Measurements from ENCODE around the gene RANGRF. TPM values are rescaled to one million over a fixed set of nuclear protein-coding genes. Genes with fewer than 3 reads are reported as not detected.

The RANGRF gene
- total RNA-seq, 4 donors from 2014 or later = 26.5 to 43.6 (median 34.4) TPM

GRCh38 chr17:8256291-8256690 lies 32.2 kb upstream of the RANGRF start:
- Histone ChIP-seq H3K9me3 (no peaks in the 10 kb centered on the region), H3K27me3 (no peaks in the 10 kb centered on the region), H3K36me3 (peaks cover 19 to 75% (median 68%) of the 10 kb centered on the region in 4 donors), H3K4me1 (no peaks in the 10 kb centered on the region), H3K27ac (replicated peaks in 1 of 4) (no peak overlapping the region), H3K4me3 (no peak overlapping the region)
- WGBS = 97% methylated on average over 9 of the region's 10 CpGs
- DNase-seq (ENCODE audit: extremely low spot score) = no peak
- intact Hi-C loops (cut with DNase I) = no loop called here
- TF ChIP-seq POLR2AphosphoS5 (IDR thresholded peaks at IDR 0.05) (no peak), EP300 (IDR thresholded peaks at IDR 0.05) (no peak), POLR2A (IDR thresholded peaks at IDR 0.05; ENCODE audit: low read depth) (no peak)
- TF ChIP-seq, protein P1, sequence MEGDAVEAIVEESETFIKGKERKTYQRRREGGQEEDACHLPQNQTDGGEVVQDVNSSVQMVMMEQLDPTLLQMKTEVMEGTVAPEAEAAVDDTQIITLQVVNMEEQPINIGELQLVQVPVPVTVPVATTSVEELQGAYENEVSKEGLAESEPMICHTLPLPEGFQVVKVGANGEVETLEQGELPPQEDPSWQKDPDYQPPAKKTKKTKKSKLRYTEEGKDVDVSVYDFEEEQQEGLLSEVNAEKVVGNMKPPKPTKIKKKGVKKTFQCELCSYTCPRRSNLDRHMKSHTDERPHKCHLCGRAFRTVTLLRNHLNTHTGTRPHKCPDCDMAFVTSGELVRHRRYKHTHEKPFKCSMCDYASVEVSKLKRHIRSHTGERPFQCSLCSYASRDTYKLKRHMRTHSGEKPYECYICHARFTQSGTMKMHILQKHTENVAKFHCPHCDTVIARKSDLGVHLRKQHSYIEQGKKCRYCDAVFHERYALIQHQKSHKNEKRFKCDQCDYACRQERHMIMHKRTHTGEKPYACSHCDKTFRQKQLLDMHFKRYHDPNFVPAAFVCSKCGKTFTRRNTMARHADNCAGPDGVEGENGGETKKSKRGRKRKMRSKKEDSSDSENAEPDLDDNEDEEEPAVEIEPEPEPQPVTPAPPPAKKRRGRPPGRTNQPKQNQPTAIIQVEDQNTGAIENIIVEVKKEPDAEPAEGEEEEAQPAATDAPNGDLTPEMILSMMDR (IDR thresholded peaks at IDR 0.05) = no peak

DNA sequence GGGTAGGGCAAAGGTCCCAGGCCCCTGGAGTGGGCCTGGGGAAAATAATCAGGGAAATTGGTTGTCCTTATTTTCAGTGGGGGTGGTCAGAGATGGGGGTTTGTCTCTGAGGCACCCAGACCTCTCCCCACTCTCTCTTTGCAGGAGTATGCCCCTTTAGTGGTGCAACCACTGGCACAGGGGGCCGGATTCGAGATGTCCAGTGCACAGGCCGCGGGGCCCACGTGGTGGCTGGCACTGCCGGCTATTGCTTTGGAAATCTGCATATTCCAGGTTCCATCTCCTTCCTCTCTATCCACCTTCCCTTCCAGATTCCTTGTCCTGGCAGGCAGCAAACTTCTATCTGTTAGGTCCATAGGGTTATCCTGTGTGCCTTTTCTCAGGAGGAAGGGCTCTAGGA lies 31.8 kb upstream of the RANGRF start:
- Histone ChIP-seq H3K4me3 (no peak overlapping the region), H3K4me1 (no peaks in the 10 kb centered on the region), H3K27ac (replicated peaks in 1 of 4) (no peak overlapping the region), H3K36me3 (peaks cover 19 to 79% (median 72%) of the 10 kb centered on the region in 4 donors), H3K27me3 (no peaks in the 10 kb centered on the region), H3K9me3 (no peaks in the 10 kb centered on the region)
- DNase-seq (ENCODE audit: extremely low spot score) = no peak
- intact Hi-C loops (cut with DNase I) = no loop called here
- 92% methylated on average over 6 of the region's 6 CpGs for WGBS
- TF ChIP-seq EP300 (IDR thresholded peaks at IDR 0.05) = no peak
- no peak for TF ChIP-seq POLR2AphosphoS5 (IDR thresholded peaks at IDR 0.05)
- TF ChIP-seq, protein P1 (IDR thresholded peaks at IDR 0.05) = no peak
- no peak for TF ChIP-seq POLR2A (IDR thresholded peaks at IDR 0.05; ENCODE audit: low read depth)

DNA sequence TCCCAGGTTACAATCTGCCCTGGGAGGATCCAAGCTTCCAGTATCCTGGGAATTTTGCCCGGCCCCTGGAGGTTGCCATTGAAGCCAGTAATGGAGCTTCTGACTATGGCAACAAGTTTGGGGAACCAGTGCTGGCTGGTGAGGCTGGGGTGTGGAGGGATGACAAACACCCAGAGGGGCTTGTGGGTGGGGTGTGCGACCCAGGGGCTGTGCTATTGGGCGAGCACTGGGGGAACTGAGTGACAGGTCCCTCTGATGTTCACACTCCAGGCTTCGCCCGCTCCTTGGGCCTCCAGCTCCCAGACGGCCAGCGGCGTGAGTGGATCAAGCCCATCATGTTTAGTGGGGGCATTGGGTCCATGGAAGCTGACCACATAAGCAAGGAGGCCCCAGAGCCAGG lies 30.7 kb upstream of the RANGRF start:
- no peaks in the 10 kb centered on the region for H3K4me1 ChIP-seq
- peaks cover 23 to 91% (median 80%) of the 10 kb centered on the region in 4 donors for H3K36me3 ChIP-seq
- intact Hi-C loops (cut with DNase I) = no loop called here
- no peak for TF ChIP-seq EP300 (IDR thresholded peaks at IDR 0.05)
- TF ChIP-seq POLR2AphosphoS5 (IDR thresholded peaks at IDR 0.05) = no peak
- no peak for TF ChIP-seq POLR2A (IDR thresholded peaks at IDR 0.05; ENCODE audit: low read depth)
- TF ChIP-seq, protein P1 (IDR thresholded peaks at IDR 0.05) = no peak
- 94% methylated on average over 8 of the region's 8 CpGs for WGBS
- H3K27me3 ChIP-seq = no peaks in the 10 kb centered on the region
- no peak for DNase-seq (ENCODE audit: extremely low spot score)
- no peaks in the 10 kb centered on the region for H3K9me3 ChIP-seq
- H3K27ac ChIP-seq (replicated peaks in 1 of 4) = no peak overlapping the region
- H3K4me3 ChIP-seq = no peak overlapping the region

GRCh38 chr17:8264320-8264719 lies 24.1 kb upstream of the RANGRF start:
- no peaks in the 10 kb centered on the region for H3K27me3 ChIP-seq
- intact Hi-C loops (cut with DNase I) = no loop called here
- WGBS = 94% methylated on average over 8 of the region's 10 CpGs
- no peak overlapping the region for H3K27ac ChIP-seq (replicated peaks in 1 of 4)
- DNase-seq (ENCODE audit: extremely low spot score) = no peak
- H3K36me3 ChIP-seq = peaks cover 31 to 94% (median 87%) of the 10 kb centered on the region in 4 donors
- no peaks in the 10 kb centered on the region for H3K4me1 ChIP-seq
- H3K9me3 ChIP-seq = no peaks in the 10 kb centered on the region
- no peak overlapping the region for H3K4me3 ChIP-seq
- no peak for TF ChIP-seq POLR2A (IDR thresholded peaks at IDR 0.05; ENCODE audit: low read depth)
- TF ChIP-seq, protein P1 (IDR thresholded peaks at IDR 0.05) = no peak
- no peak for TF ChIP-seq EP300 (IDR thresholded peaks at IDR 0.05)
- TF ChIP-seq POLR2AphosphoS5 (IDR thresholded peaks at IDR 0.05) = no peak
